ENCODE results near the gene PARD6A.

The PARD6A gene

DNA sequence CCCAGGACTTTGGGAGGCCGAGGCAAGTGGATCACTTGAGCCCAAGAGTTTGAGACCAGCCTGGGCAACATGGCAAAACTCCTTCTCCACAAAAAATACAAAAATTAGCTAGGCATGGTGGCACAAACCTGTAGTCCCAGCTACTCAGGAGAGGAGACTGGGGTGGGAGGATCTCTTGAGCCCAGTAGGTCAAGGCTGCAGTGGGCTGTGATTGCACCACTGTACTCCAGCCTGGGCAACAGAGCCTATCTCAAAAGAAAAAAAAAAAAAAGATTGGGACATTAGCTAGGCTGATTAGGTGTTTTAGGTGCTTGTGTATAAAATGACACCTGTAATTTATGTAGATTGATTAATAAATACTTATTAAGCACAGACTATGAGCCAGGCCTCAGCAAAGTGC is 48.3 kb downstream of the PARD6A start:
- Histone ChIP-seq H3K4me2 (ENCODE audit: low read length) (no peak overlapping the region), H3K4me1 (ENCODE audit: low read length) (no peaks in the 10 kb centered on the region), H2AFZ (ENCODE audit: low read depth, low read length) (no peak overlapping the region), H3K79me2 (ENCODE audit: low read length) (peaks cover 49% of the 10 kb centered on the region), H3K9me3 (ENCODE audit: insufficient read depth, low read length) (no peaks in the 10 kb centered on the region), H3K4me3 (ENCODE audit: low read length) (no peak overlapping the region), H3K9ac (ENCODE audit: low read length) (no peak overlapping the region), H4K20me1 (ENCODE audit: insufficient read depth, low read length) (peaks cover 3% of the 10 kb centered on the region), H3K27me3 (ENCODE audit: low read depth, low read length) (no peaks in the 10 kb centered on the region), H3K27ac (ENCODE audit: low read length) (no peak overlapping the region), H3K36me3 (replicated peaks; ENCODE audit: low read depth, low read length) (peaks cover 9% of the 10 kb centered on the region)
- TF ChIP-seq, protein P1, sequence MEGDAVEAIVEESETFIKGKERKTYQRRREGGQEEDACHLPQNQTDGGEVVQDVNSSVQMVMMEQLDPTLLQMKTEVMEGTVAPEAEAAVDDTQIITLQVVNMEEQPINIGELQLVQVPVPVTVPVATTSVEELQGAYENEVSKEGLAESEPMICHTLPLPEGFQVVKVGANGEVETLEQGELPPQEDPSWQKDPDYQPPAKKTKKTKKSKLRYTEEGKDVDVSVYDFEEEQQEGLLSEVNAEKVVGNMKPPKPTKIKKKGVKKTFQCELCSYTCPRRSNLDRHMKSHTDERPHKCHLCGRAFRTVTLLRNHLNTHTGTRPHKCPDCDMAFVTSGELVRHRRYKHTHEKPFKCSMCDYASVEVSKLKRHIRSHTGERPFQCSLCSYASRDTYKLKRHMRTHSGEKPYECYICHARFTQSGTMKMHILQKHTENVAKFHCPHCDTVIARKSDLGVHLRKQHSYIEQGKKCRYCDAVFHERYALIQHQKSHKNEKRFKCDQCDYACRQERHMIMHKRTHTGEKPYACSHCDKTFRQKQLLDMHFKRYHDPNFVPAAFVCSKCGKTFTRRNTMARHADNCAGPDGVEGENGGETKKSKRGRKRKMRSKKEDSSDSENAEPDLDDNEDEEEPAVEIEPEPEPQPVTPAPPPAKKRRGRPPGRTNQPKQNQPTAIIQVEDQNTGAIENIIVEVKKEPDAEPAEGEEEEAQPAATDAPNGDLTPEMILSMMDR (IDR thresholded peaks at IDR 0.05; ENCODE audit: low read depth, low read length) = no peak
- TF ChIP-seq EZH2phosphoT487 (IDR thresholded peaks at IDR 0.05; ENCODE audit: low read depth) = no peak

DNA sequence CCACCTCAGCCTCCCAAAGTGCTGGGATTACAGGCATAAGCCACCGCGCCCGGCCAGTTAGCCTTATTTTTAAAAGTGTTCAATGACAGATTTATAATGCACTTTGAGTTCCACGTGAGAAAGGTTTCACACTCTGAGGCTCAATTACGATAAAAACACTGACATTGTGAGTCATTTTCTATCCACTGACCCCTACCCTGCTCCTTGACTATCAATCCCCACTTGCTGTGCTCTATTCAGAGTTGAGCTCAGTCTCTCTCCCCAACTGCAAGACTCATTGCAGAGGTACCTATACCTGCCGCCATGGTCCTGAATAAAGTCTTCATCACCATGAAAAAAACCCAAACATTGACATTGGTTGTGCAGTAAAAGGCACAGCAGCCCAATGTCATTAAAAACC is 49.8 kb downstream of the PARD6A start:
- Histone ChIP-seq H3K9ac (ENCODE audit: low read length) (no peak overlapping the region), H3K27ac (ENCODE audit: low read length) (no peak overlapping the region), H3K4me2 (ENCODE audit: low read length) (no peak overlapping the region), H4K20me1 (ENCODE audit: insufficient read depth, low read length) (peaks cover 5% of the 10 kb centered on the region), H3K9me3 (ENCODE audit: insufficient read depth, low read length) (no peaks in the 10 kb centered on the region), H3K4me1 (ENCODE audit: low read length) (no peaks in the 10 kb centered on the region), H3K4me3 (ENCODE audit: low read length) (no peak overlapping the region), H3K36me3 (replicated peaks; ENCODE audit: low read depth, low read length) (peaks cover 9% of the 10 kb centered on the region), H2AFZ (ENCODE audit: low read depth, low read length) (no peak overlapping the region), H3K79me2 (ENCODE audit: low read length) (peaks cover 52% of the 10 kb centered on the region), H3K27me3 (ENCODE audit: low read depth, low read length) (no peaks in the 10 kb centered on the region)
- no peak for TF ChIP-seq EZH2phosphoT487 (IDR thresholded peaks at IDR 0.05; ENCODE audit: low read depth)
- TF ChIP-seq, protein P1 (IDR thresholded peaks at IDR 0.05; ENCODE audit: low read depth, low read length) = no peak
